HepG2 (cell line): ENCODE data around the gene OR2W3. TPM values are rescaled to one million over a fixed set of nuclear protein-coding genes. Genes with fewer than 3 reads are reported as not detected.

ENCODE experiments used
- CTCF ChIP-seq: sonication (generic); formaldehyde crosslinking; IDR thresholded peaks from 2 replicates; pipeline ENCODE4 v1.5.0; 2020; ENCODE audit warnings: mild to moderate bottlenecking, missing genetic modification reagents, moderate library complexity
- DNMT1 ChIP-seq: sonication (generic); formaldehyde crosslinking; IDR thresholded peaks from 2 replicates; pipeline ENCODE4 v1.5.1; 2020; ENCODE audit warnings: mild to moderate bottlenecking, missing genetic modification reagents
- HNF1B ChIP-seq: sonication (generic); formaldehyde crosslinking; IDR thresholded peaks from 2 replicates; pipeline ENCODE4 v1.5.1; 2020; ENCODE audit warnings: mild to moderate bottlenecking, moderate library complexity, missing genetic modification reagents
- RFX1 ChIP-seq: fragments of 450-650 bp; IDR thresholded peaks from 2 replicates; pipeline ENCODE4 v1.6.1; 2017
- TARDBP ChIP-seq: sonication (generic); formaldehyde crosslinking; IDR thresholded peaks from 2 replicates; pipeline ENCODE4 v1.8.0; 2022; ENCODE audit warnings: mild to moderate bottlenecking, missing genetic modification reagents
- TFE3 ChIP-seq: IDR thresholded peaks from 2 replicates; pipeline ENCODE4 v1.6.1; 2016
- ZNF225 ChIP-seq: sonication (generic); formaldehyde crosslinking; IDR thresholded peaks from 2 replicates; pipeline ENCODE4 v1.4.0; 2020; ENCODE audit warnings: mild to moderate bottlenecking, missing genetic modification reagents
- ZNF317 ChIP-seq: sonication (generic); formaldehyde crosslinking; IDR thresholded peaks from 2 replicates; pipeline ENCODE4 v1.5.0; 2020; ENCODE audit warnings: mild to moderate bottlenecking, missing genetic modification reagents
- polyA plus RNA-seq, 8 experiments: library from polyadenylated mRNA; depleted of rRNA in 3 of 8; stranded (reverse) in 7 of 8; unstranded in 1 of 8; fragments of >200 nt; fragmentation: Illumina TruSeq in 4 of 8; extraction: Trizol in 4 of 8; gene quantifications; 2 replicates each; pipeline versions ENCODE4 v1.2.1 to v1.2.3, GENCODE V29; 2011 to 2016; ENCODE audit warnings: low read depth in 4 of 8, missing spikeins in 1 of 8, mixed read lengths in 1 of 8; ENCODE audit not compliant: insufficient read depth in 1 of 8
- total RNA-seq, 5 experiments: library from RNA; depleted of rRNA; stranded (reverse); fragments of >200 nt; fragmentation: Illumina TruSeq; extraction: Trizol; gene quantifications; 2 replicates each; pipeline ENCODE4 v1.2.3, GENCODE V29; 2016; ENCODE audit warnings: low read depth in 1 of 5
- TF ChIP-seq, protein P1 (sequence below): IDR thresholded peaks from 2 replicates; pipeline ENCODE4 v1.6.1; 2016; ENCODE audit warnings: low read depth, borderline replicate concordance

Gene OR2W3
- total and polyA plus RNA-seq, 2 of the 13 experiments (the other 11 are each of a cell fraction or from before 2014, with no cell fraction given), result not detected

GRCh38 chr1:247864644-247865043, 30.7 kb upstream of the OR2W3 start (continued):
- TF ChIP-seq, protein P1, sequence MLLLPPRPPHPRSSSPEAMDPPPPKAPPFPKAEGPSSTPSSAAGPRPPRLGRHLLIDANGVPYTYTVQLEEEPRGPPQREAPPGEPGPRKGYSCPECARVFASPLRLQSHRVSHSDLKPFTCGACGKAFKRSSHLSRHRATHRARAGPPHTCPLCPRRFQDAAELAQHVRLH (CRISPR knock-in tag), result no peak
- no peak for TF ChIP-seq TFE3 (CRISPR knock-in tag)
- no peak for TF ChIP-seq TARDBP (CRISPR knock-in tag)
- TF ChIP-seq RFX1, result no peak
- no peak for TF ChIP-seq ZNF317 (CRISPR knock-in tag)
- TF ChIP-seq CTCF (CRISPR knock-in tag), result no peak
- TF ChIP-seq ZNF225 (CRISPR knock-in tag), result no peak
- no peak for TF ChIP-seq HNF1B
- no peak for TF ChIP-seq DNMT1 (CRISPR knock-in tag)
- TF ChIP-seq, all 625 proteins: peak for 0
